Psoas muscle (tissue), 8 donors: ENCODE measurements around the gene PLAAT5. TPM values are rescaled to one million over a fixed set of nuclear protein-coding genes. Genes with fewer than 3 reads are reported as not detected.

ENCODE experiments used
- ATAC-seq, 4 donors: fragments of 200-7000 bp; cut with Tn5 transposase; one replicate each; pipeline ENCODE4 v1.9.1; 2020; ENCODE audit warnings: moderate library complexity in 3 of 4, mild to moderate bottlenecking in 2 of 4
- DNase-seq, 2 donors: peaks; one replicate each; pipeline ENCODE4 v3.0.0-alpha.2; 2020
- H3K27ac ChIP-seq: fragments of 200-600 bp; one replicate; pipeline ENCODE4 v1.8.0; 2022
- H3K27me3 ChIP-seq, 3 donors: fragments of 200-600 bp in 1 of 3; one replicate each; pipeline versions ENCODE4 v1.6.1 to v1.8.0; 2013 to 2022; ENCODE audit warnings: low read length in 2 of 3, mild to moderate bottlenecking in 2 of 3, moderate library complexity in 1 of 3; ENCODE audit not compliant: insufficient read depth in 3 of 3
- H3K36me3 ChIP-seq, 2 donors: fragments of 200-600 bp in 1 of 2; one replicate each; pipeline versions ENCODE4 v1.6.1 to v1.8.0; 2013 to 2022; ENCODE audit warnings: low read depth in 1 of 2, mild to moderate bottlenecking in 1 of 2, moderate library complexity in 1 of 2; ENCODE audit not compliant: insufficient read depth in 1 of 2
- H3K4me1 ChIP-seq: fragments of 200-600 bp; one replicate; pipeline ENCODE4 v1.8.0; 2022
- H3K4me3 ChIP-seq: fragments of 200-600 bp; one replicate; pipeline ENCODE4 v1.8.0; 2022; ENCODE audit warnings: mild to moderate bottlenecking
- H3K9me3 ChIP-seq: fragments of 200-600 bp; one replicate; pipeline ENCODE4 v1.8.0; 2022
- WGBS, 3 donors: extraction: QIAGEN DNeasy Blood & Tissue Kit; methylation state at CpG; one replicate each; pipeline versions ENCODE4 v1.1.6 to v1.1.7; 2013; 5-methylcytosine and 5-hydroxymethylcytosine counted together
- intact Hi-C, 2 donors: fragments of 100-400 bp; cut with DNase I; formaldehyde crosslinking; loops; one replicate each; pipeline versions ENCODE4 v1.11.0 to v1.14.2; 2022
- polyA plus RNA-seq, 3 donors: library from polyadenylated mRNA; stranded (reverse); fragments of 200-250 nt; gene quantifications; one replicate each; pipeline ENCODE4 v1.2.3, GENCODE V29; 2013
- total RNA-seq, 4 donors: library from RNA; stranded (reverse); fragmentation: NEBNext Ultra II Directional in 2 of 4; extraction: Animal tissue kit (Norgen Biotek cat#: 25700) in 2 of 4; gene quantifications; one replicate each; pipeline versions ENCODE4 v1.2.1 to v1.2.4, GENCODE V29; 2021 to 2023
- TF ChIP-seq, protein P1 (sequence below): fragments of 200-600 bp; IDR thresholded peaks from one replicate; pipeline ENCODE4 v1.8.0; 2022; ENCODE audit warnings: antibody characterized with exemption
- donor health status: healthy with polysubstance abuse.
- donor health status: DM: no; HTN: no; CAD: no; lungs with moderate emphysema.
- donor health status: Bipolar disorder and iron deficiency.
- donor health status: healthy.
- donor health status: DM: yes; HTN: yes; CAD: no.
- donor health status: DM: no; HTN: no; CAD: no.
- donor health status: DM: no; HTN: no; CAD: no.
- donor health status: DM: yes; HTN: yes; CAD: no.

Gene PLAAT5
- total and polyA plus RNA-seq, 7 donors: 0.11 to 0.59 (median 0.33) TPM

DNA sequence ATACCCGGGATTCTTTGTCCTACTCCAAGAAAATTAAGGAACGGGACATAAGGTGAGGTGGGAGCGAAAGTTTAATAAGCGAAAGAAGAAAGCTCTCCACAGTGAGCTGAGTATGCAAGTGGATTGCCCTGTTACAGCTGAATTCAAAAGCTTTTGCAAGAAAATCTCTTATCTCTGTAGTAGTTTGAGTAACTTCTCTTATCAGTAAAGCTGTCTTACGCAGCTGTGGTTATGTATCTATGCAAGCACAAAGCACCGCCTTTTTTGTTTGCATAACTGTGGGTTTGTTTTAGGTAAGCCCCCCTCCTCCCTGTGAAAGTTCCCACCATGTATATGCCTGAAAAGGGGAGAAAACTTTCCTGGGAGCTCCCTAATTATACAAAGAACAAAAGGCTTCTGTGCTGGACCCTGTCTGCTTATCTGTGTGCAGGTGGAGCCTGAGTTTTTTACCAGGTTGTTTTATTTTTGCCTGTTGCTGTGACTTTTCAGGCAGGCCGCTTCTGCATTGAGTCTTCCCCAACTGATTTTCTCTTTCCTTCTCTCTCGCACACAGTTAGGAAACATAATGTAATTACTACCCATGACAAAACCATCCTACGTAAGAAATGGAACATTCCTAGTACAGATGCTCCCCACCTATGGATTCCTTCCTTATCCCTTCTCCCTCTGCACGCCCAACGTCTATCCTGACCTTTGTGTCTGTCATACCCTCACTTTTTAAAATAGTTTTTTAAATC is 837 bp upstream of the PLAAT5 start:
- DNase-seq (no peak), ATAC-seq (no peak)
- no peaks in the 10 kb centered on the region for H3K36me3 ChIP-seq
- H3K27ac ChIP-seq: no peak overlapping the region
- H3K4me3 ChIP-seq: peak overlapping the region; percentile 61
- intact Hi-C loops: no loop called here
- WGBS, 3 donors: 71 to 73% (median 72%) methylated on average over 11 of the region's 11 CpGs
- TF ChIP-seq, protein P1, sequence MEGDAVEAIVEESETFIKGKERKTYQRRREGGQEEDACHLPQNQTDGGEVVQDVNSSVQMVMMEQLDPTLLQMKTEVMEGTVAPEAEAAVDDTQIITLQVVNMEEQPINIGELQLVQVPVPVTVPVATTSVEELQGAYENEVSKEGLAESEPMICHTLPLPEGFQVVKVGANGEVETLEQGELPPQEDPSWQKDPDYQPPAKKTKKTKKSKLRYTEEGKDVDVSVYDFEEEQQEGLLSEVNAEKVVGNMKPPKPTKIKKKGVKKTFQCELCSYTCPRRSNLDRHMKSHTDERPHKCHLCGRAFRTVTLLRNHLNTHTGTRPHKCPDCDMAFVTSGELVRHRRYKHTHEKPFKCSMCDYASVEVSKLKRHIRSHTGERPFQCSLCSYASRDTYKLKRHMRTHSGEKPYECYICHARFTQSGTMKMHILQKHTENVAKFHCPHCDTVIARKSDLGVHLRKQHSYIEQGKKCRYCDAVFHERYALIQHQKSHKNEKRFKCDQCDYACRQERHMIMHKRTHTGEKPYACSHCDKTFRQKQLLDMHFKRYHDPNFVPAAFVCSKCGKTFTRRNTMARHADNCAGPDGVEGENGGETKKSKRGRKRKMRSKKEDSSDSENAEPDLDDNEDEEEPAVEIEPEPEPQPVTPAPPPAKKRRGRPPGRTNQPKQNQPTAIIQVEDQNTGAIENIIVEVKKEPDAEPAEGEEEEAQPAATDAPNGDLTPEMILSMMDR: no peak
- no peaks in the 10 kb centered on the region for H3K4me1 ChIP-seq
- H3K9me3 ChIP-seq: no peaks in the 10 kb centered on the region
- peaks cover 0 to 37% (median 0%) of the 10 kb centered on the region in 3 donors for H3K27me3 ChIP-seq

DNA sequence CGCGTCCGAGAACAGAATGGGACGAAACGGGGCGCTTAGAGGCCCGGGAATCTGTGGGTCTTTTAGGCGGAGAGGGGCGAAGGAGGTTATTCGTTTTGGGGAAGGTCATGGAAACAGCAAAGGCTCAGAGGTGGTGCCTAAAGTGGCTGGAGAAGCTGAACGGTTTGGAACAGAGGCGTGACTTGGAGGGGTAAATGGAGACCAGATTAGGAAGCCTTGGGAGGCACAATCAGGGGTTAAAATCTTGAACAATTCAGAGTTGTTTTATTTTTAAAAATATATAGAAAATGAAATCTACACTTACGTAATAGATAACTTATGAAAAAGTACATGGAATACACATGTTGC is 247 bp upstream of the PLAAT5 start:
- intact Hi-C loops: no loop called here
- Histone ChIP-seq H3K27me3 (peaks cover 0 to 37% (median 0%) of the 10 kb centered on the region in 3 donors), H3K36me3 (no peaks in the 10 kb centered on the region), H3K9me3 (peaks cover 3% of the 10 kb centered on the region), H3K4me1 (no peaks in the 10 kb centered on the region), H3K27ac (no peak overlapping the region), H3K4me3 (peak overlapping the region; percentile 61)
- WGBS, 3 donors: 4 to 7% (median 5%) methylated on average over 13 of the region's 13 CpGs
- TF ChIP-seq, protein P1: no peak
- ATAC-seq (peak in 2 of 4 donors; percentile 10 to 17), DNase-seq (no peak)

DNA sequence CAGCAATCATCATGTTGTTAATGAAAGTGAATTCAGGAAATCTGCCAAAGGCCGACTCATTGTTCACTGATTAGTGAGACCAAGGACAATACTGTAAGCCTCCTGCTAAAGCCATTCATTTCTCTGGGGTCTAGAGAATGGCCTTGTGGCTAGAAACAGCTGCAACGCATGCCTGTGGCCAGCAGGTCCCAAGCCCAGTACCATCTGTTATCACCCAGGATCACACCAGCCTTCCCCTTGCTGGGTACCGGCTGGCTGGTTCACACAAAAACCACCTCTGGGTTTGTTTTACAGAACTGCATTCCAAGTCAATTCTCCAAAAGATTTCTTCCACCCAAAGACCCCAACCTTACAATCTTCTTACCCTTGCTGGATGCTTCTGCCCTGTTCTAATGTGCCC is 1.1 kb downstream of the PLAAT5 start:
- Histone ChIP-seq H3K9me3 (peaks cover 16% of the 10 kb centered on the region), H3K27me3 (peaks cover 0 to 37% (median 0%) of the 10 kb centered on the region in 3 donors), H3K4me3 (no peak overlapping the region), H3K4me1 (no peaks in the 10 kb centered on the region), H3K27ac (no peak overlapping the region), H3K36me3 (no peaks in the 10 kb centered on the region)
- ATAC-seq (peak in 1 of 4 donors; percentile 44), DNase-seq (no peak)
- TF ChIP-seq, protein P1: no peak
- intact Hi-C loops: loop anchor here in 1 of 2 donors (1.0 to 10.0 kb wide), 2 partner anchors 44 to 95 kb away; no protein-coding TSS in a partner anchor
- WGBS, 3 donors: 45 to 56% (median 49%) methylated on average over 3 of the region's 3 CpGs

DNA sequence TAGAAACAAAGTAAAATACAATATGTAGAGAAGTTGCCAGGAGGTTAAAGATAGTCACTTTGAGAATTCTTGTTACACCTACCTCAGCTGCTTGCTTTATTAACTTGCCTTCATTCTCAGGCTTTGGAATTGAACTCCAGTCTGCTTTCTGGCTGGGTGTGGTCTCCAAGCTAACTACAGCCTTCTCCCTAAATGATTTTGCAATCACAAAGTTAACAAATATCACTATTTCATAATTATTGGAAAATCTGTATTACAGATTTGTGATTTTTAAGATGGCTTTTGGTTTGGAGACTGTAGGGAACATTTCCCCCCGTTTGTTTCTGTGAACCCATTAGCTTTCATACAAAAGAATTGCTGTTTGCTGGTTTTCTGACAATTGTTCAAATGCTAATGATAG is 2.2 kb downstream of the PLAAT5 start:
- Histone ChIP-seq H3K27me3 (peaks cover 0 to 34% (median 0%) of the 10 kb centered on the region in 3 donors), H3K27ac (no peak overlapping the region), H3K4me3 (no peak overlapping the region), H3K9me3 (peaks cover 24% of the 10 kb centered on the region), H3K4me1 (no peaks in the 10 kb centered on the region), H3K36me3 (no peaks in the 10 kb centered on the region)
- WGBS, 3 donors: 80 to 94% (median 87%) methylated on average over 1 of the region's 1 CpG
- intact Hi-C loops: loop anchor here in 1 of 2 donors (10.0 kb wide), 1 partner anchor 96 kb away; no protein-coding TSS in a partner anchor
- no peak for ATAC-seq
- TF ChIP-seq, protein P1: no peak
- no peak for DNase-seq
